ENCODE data around the gene ARHGAP23.
"Not testable (repeated sequence)": the region's sequence is repeated elsewhere in the genome, so short reads cannot be mapped to it uniquely, and the experiment has no call there.

The ARHGAP23 gene

DNA sequence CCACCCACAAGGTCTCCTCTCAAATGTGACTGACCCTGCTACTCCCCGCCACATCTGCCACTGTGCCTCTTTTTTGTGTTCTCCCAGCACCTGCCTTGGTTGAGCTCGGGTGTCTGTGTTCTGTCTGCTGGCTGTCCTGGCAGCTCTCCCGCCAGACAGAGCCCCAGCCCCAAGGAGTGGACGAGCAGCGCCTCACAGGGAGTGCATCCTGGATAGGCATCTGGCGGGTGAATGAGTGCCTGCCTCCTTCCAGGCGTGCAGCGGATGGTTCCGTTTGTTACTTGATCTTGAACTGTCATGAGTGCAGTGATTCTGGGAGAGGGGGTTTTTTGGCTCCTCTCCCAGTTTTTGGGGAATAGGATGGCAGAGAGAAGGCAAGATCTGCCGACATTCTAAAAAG is 99.9 kb downstream of the ARHGAP23 start:
- not testable (repeated sequence) for DNase-seq (ENCODE audit: low read depth)

DNA sequence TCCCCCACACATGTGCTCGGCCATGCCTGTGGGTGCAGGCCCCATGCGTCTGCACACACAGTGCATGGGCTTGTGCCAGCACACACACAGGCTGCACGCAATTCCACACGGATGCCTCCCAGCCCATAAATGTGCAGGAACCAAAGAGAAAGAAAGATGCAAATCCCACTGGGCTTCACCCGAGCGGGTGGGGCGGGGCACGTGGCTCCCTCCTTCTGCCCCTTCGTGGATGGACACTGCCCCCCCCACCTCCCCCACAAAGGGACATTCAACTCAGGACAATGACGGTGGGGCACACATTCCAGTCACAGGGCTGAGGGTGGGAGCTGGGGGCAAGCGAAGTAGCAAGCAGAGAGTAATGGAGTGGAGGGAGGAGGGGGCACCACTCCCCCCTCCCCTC is 102.6 kb downstream of the ARHGAP23 start:
- not testable (repeated sequence) for DNase-seq (ENCODE audit: low read depth)

- not testable (repeated sequence) for DNase-seq (ENCODE audit: low read depth)
Measured at GRCh38 chr17:38531761-38532160, 103.5 kb downstream of the ARHGAP23 start.

DNA sequence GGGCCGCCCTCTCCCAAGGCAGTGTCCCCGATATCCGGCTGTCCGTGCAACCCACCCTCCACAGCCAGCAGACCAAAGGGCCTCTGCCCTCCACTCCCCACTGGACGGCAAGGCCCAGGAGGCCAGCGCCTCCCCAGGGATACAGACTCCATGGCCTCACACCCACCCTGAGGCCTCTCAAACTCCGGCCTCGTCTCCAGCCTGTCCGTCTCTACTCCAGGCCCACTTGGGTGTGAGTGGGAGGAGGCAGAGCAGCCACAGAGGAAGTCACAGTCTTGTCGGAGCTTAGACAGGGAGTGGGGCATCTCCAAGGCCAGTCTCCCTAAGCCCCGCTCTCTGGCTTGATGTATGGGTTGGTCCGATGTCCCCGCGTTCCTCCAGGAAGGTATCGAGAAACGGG is 104.2 kb downstream of the ARHGAP23 start:
- no peak for DNase-seq (ENCODE audit: low read depth)

- no peak for DNase-seq (ENCODE audit: low read depth)
Measured at GRCh38 chr17:38533241-38533640, 105.0 kb downstream of the ARHGAP23 start.

- no peak for DNase-seq (ENCODE audit: low read depth)
Measured at GRCh38 chr17:38533866-38534497, 105.7 kb downstream of the ARHGAP23 start.

DNA sequence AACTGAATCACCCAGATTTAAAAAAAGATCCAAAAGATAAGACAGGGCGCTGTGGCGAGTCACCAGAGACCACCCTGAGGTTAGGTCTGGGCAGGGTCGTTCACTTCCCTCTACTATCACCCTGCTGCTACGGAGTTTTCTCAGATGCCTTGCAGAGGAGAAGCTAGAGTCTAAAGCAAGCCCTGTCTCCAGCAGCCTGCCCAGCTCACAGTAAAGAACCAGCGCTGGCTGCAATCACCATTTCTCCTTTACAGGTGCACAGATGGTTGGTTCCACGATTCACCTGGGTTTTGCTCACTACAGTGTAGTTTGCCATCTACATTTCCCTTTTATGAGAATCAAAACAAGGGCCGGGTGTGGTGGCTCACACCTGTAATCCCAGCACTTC is 106.2 kb downstream of the ARHGAP23 start:
- no peak for DNase-seq (ENCODE audit: low read depth)

GRCh38 chr17:38535886-38536285 is 107.6 kb downstream of the ARHGAP23 start:
- no peak for DNase-seq (ENCODE audit: low read depth)

GRCh38 chr17:38536661-38537060 is 108.4 kb downstream of the ARHGAP23 start:
- no peak for DNase-seq (ENCODE audit: low read depth)

DNA sequence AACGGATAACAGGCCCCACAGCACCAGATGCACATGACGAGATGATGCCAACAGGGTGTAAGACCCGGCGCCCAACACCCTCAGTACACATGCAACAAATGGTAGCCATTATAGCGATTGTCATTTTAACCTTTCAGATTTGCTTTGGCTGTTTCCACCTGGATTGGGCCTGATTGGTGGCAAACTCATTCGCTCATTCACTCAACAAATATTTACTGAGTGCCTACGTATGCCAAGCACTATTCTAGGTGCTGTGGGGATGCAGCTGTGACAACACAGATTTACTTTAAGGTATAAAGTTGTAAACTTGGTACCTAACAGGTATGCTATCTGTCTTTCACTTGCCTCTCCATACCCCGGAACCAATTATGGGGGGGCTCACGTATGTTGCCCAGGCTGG is 110.6 kb downstream of the ARHGAP23 start:
- DNase-seq (ENCODE audit: low read depth), result no peak

DNA sequence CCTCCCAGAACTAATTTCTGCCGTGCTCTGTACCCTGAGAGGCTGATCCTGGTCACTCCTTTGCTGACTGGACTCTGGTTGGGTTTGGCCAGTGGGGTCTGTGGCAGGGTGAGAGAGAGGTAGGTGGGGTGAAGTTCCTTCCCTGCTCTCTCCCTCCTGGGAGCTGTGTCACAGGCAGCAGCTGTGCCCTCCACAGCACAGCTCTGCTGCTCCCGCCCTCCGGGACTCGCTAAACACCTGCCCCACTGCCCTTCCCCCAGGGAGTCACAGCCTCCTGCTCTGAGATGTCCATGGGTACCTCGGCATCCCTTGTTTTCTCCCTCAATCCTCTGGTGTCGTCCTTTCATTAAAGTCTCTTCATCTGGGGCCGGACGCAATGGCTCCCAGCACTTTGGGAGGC is 111.1 kb downstream of the ARHGAP23 start:
- DNase-seq (ENCODE audit: low read depth), result no peak

GRCh38 chr17:38540514-38541045 is 112.3 kb downstream of the ARHGAP23 start:
- DNase-seq (ENCODE audit: low read depth), result no peak

- DNase-seq (ENCODE audit: low read depth), result no peak
Measured at GRCh38 chr17:38541281-38541680, 113.0 kb downstream of the ARHGAP23 start.

GRCh38 chr17:38542286-38542685 is 114.0 kb downstream of the ARHGAP23 start:
- no peak for DNase-seq (ENCODE audit: low read depth)

DNA sequence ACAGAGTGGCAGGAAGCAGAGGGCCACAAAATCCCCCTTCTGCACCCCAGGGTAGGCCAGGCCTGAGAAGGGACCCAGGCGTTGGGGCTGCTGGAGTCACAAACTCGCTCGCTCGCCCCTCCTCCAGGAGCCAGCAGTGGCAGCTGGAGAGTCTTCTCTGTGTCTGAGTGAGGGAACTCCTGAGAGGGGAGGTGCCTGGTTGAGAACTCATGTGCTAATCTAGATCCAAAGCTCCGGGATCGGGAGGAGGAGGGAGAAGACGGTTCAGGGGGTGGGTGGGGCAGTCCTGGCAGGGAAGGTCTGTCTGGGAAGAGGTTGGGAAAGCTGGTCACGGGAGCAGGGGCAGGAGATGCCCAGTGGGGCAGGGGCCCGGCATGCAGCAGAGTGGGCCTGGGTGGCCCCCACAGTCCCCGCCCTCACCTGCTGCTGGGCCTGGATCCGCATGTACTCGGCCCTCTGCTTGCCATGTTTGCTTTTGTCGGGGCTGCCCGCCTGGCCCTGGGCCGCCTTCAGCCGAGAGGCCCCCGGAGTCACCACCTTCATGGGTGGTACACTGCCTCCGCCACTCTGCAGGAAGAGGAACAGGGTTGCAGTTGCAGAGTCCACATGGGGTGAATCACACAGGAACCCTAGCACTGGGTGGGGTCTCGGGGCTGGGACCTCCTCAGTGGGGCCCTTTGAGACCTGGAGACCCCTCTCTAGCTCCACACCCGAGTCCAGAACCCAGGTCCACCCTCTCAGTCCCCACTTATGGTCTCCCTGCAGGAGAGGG is 115.3 kb downstream of the ARHGAP23 start:
- DNase-seq (ENCODE audit: low read depth), result no peak

GRCh38 chr17:38544175-38544838 is 116.0 kb downstream of the ARHGAP23 start:
- no peak for DNase-seq (ENCODE audit: low read depth)

DNA sequence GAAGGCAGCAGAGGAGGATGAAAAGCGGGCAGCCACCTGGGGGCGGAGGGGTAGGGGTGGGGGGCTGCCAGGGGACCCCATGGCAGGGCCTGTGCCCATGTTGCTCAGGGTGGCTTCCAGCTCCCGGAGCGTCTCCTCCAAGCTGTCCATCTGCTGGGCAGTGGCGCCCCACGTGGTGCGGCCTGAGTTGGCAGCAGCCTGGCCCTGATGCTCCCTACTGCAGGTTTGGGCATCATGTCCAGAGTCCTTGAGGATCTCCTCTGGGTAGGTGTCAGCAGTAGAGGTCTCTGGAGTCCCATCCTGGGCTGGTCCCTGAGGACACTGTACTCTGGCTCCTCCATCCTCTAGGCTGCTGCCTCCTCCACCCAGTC is 116.6 kb downstream of the ARHGAP23 start:
- DNase-seq (ENCODE audit: low read depth), result no peak

GRCh38 chr17:38545531-38546225 is 117.4 kb downstream of the ARHGAP23 start:
- no peak for DNase-seq (ENCODE audit: low read depth)

- no peak for DNase-seq (ENCODE audit: low read depth)
Measured at GRCh38 chr17:38546396-38546795, 118.1 kb downstream of the ARHGAP23 start.

DNA sequence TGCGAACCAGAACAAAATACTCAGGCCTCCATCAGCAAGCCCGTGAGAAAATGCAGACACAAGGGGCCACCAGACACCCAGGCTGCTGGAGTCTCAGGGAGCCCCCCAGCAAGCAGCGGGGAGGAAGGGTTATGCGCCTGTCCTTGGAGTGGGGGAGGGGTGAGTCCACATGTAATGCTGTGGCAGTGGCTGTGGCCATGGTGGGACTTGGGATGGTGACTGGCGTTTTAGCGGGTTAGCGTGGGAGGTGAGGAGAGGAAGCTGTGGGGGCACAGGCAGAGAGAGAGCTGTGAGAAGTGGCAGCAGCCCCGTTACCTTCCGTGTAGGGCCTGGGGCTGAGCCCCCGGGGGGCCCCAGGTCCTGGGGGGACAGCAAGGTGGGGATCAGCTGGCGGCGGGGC is 119.2 kb downstream of the ARHGAP23 start:
- DNase-seq (ENCODE audit: low read depth), result no peak

DNA sequence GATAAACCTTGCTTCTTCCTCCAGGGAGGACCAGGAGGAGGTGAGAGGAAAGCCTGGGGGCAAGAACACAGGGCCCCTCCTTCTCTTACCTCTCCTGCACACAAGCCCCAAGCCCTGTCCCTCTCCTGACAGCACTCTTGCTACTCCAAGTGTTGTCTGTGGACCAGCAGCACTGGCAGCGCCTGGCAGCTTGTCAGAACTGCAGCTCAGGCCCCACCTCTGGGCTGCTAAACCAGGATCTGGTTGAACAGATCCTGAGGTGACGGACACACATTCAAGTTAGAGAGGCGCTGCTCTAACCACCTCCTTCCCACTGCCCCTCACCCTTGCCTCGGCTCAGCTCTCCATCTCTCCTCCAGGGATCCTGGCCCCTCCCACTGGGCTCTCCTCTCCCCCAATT is 121.0 kb downstream of the ARHGAP23 start:
- DNase-seq (ENCODE audit: low read depth), result no peak

GRCh38 chr17:38550661-38551060 is 122.4 kb downstream of the ARHGAP23 start:
- DNase-seq (ENCODE audit: low read depth), result no peak
